Adrenal gland (tissue), 5 donors: ENCODE results near the gene THAP12.

Experiments used
- POLR2A ChIP-seq, 2 donors: fragments of 450-650 bp; IDR thresholded peaks; one replicate each; pipeline ENCODE4 v1.6.1; 2017; ENCODE audit warnings: antibody characterized with exemption in 2 of 2, mild to moderate bottlenecking in 2 of 2, moderate library complexity in 1 of 2
- TF ChIP-seq, protein P1 (sequence below), 6 experiments: fragments of 450-650 bp in 4 of 6; fragments of 200-600 bp in 2 of 6; sonication (generic) in 1 of 6; IDR thresholded peaks; 1 replicate in 5 of 6; 2 replicates in 1 of 6; pipeline versions ENCODE4 v1.5.1 to v1.8.0; 2016 to 2021; ENCODE audit warnings: antibody characterized with exemption in 6 of 6, mild to moderate bottlenecking in 2 of 6, moderate library complexity in 1 of 6
- donor health status: DM: no; HTN: no; CAD: no.

- TF ChIP-seq, protein P1, sequence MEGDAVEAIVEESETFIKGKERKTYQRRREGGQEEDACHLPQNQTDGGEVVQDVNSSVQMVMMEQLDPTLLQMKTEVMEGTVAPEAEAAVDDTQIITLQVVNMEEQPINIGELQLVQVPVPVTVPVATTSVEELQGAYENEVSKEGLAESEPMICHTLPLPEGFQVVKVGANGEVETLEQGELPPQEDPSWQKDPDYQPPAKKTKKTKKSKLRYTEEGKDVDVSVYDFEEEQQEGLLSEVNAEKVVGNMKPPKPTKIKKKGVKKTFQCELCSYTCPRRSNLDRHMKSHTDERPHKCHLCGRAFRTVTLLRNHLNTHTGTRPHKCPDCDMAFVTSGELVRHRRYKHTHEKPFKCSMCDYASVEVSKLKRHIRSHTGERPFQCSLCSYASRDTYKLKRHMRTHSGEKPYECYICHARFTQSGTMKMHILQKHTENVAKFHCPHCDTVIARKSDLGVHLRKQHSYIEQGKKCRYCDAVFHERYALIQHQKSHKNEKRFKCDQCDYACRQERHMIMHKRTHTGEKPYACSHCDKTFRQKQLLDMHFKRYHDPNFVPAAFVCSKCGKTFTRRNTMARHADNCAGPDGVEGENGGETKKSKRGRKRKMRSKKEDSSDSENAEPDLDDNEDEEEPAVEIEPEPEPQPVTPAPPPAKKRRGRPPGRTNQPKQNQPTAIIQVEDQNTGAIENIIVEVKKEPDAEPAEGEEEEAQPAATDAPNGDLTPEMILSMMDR (IDR thresholded peaks at IDR 0.05) = no peak
- TF ChIP-seq POLR2A (IDR thresholded peaks at IDR 0.05) = no peak
Measured at GRCh38 chr11:76382209-76382608, 1.3 kb upstream of the THAP12 start.
